GM10248 (cell line): Measurements from ENCODE around the gene BOD1.

Source experiments
- CTCF ChIA-PET: fragments of 300-600 bp; sonication (Branson Sonifier 250); formaldehyde crosslinking; extraction: SDS; loops from one replicate; lab custom pipeline; 2021; ENCODE audit warnings: antibody characterized with exemption; lab: Yijun Ruan, JAX
- POLR2A ChIA-PET: fragments of 350-650 bp; sonication (Branson Sonifier 250); formaldehyde crosslinking; extraction: SDS; loops from one replicate; lab custom pipeline; 2020; ENCODE audit warnings: antibody characterized with exemption; lab: Yijun Ruan, JAX
- DNase-seq: peaks from one replicate; pipeline ENCODE4 v3.0.0; 2012; ENCODE audit errors: extremely low spot score
- TF ChIP-seq, protein P1 (sequence below): IDR thresholded peaks from 2 replicates; pipeline ENCODE4 v1.5.1; 2012; ENCODE audit warnings: mild to moderate bottlenecking, low read depth; ENCODE audit errors: extremely low read depth, missing control alignments, control extremely low read depth

The BOD1 gene

DNA sequence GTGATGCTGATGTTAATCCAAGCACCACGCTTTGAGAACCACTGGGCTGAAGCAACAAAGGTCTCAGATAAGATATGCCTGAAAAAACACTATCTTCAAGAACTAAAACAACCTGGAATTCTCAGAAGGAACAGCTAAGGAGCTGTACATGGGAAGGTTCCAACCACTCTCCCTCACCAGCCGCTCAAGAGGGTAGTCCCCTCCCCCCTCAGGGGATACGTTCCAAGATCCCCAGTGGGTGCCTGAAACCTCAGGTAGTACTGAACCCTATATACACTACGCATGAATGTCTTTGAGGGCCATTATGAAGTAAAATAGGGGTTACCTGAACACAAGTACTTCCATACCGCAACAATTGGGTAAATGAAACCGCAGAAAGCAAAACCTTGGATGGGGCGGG, 1.9 kb downstream of the BOD1 start:
- POLR2A ChIA-PET = no interaction called here
- DNase-seq = no peak
- CTCF ChIA-PET = interaction anchor here (1.2 to 13.5 kb wide), 14 partner anchors 9 to 697 kb away, joined by 3 to 247 read pairs (median 7); no protein-coding TSS in a partner anchor
- TF ChIP-seq, protein P1, sequence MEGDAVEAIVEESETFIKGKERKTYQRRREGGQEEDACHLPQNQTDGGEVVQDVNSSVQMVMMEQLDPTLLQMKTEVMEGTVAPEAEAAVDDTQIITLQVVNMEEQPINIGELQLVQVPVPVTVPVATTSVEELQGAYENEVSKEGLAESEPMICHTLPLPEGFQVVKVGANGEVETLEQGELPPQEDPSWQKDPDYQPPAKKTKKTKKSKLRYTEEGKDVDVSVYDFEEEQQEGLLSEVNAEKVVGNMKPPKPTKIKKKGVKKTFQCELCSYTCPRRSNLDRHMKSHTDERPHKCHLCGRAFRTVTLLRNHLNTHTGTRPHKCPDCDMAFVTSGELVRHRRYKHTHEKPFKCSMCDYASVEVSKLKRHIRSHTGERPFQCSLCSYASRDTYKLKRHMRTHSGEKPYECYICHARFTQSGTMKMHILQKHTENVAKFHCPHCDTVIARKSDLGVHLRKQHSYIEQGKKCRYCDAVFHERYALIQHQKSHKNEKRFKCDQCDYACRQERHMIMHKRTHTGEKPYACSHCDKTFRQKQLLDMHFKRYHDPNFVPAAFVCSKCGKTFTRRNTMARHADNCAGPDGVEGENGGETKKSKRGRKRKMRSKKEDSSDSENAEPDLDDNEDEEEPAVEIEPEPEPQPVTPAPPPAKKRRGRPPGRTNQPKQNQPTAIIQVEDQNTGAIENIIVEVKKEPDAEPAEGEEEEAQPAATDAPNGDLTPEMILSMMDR = no peak

DNA sequence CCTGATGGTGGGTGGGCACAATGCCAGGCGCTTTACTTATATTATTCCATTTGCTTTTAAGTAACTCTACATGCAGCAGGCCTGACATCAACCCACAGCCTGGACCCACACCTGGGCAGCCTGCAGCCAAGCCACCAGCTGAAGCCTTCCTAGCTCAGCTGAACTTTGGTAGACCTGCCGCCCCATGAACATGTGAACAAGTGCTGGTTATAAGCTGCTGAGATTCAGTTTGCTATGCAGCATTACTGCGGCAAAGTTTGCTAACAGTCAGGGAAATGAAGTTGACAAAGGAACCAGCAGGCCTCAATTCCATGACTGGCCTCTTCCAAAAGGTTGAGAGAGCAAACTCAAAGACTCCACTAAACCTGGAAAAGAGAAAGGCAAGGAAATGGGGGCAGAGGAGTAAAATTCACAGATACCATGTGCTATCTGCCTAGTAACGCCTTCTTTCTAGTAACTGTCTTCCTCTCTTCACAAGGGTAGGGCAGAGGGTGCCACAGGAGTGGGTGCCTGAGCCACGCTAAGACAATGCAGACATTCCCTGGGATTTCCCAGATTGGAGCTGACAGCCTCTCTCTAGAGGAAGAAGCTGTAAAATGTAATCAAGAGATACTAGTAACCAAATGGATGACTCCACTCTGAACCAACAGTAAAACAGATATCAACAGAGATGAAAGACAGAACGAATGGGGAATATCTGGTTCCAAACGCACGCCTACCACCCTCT, 2.9 kb downstream of the BOD1 start:
- ChIA-PET CTCF (interaction anchor here (1.0 to 2.9 kb wide), 4 partner anchors 9 to 703 kb away, joined by 3 to 14 read pairs (median 6); no protein-coding TSS in a partner anchor), POLR2A (no interaction called here)
- no peak for DNase-seq
- TF ChIP-seq, protein P1 = no peak

DNA sequence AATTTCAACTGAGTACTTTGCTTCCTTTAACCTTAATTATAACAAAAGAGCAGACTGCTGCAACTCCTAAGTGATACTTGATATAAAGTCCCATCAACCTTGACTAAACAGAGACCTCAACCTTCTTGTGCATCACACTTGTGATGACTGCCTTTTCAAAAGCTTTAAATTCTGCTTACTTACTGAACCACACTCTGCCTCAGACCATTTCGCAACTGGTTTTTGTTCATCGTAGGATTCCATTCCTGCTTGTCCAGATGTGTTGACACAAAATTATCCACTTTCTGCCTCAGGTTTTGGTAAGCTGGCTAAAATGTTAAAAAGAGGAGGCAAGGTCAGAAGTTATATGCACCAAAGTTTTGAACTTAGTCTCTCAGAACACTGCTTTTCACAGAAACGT, 3.5 kb downstream of the BOD1 start:
- ChIA-PET CTCF (interaction anchor here (1.4 to 2.9 kb wide), 5 partner anchors 16 to 704 kb away, joined by 3 to 14 read pairs (median 5); no protein-coding TSS in a partner anchor), POLR2A (no interaction called here)
- TF ChIP-seq, protein P1 = no peak
- DNase-seq = no peak

DNA sequence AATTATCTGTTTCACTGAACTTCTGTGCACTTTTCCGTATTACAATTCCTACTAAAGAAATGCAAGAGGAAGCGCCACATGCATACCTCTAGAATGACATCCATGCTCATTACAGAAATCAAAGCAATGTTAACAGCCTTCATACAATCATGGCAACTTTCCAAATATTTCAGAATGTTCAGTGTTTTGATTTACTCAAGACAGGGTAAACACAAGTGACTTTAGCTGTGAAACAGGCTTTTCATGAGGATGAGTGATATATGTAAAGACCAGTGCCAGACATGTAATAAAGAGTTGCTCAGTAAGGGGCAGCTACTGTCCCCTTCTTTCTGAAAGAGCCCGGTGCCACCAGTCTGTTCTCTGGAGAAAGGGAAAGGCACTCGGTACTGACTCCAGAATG, 4.7 kb downstream of the BOD1 start:
- POLR2A ChIA-PET = no interaction called here
- DNase-seq = no peak
- TF ChIP-seq, protein P1 = no peak
- CTCF ChIA-PET = interaction anchor here (1.1 to 2.9 kb wide), 5 partner anchors 17 to 362 kb away, joined by 3 to 14 read pairs (median 5); no protein-coding TSS in a partner anchor

DNA sequence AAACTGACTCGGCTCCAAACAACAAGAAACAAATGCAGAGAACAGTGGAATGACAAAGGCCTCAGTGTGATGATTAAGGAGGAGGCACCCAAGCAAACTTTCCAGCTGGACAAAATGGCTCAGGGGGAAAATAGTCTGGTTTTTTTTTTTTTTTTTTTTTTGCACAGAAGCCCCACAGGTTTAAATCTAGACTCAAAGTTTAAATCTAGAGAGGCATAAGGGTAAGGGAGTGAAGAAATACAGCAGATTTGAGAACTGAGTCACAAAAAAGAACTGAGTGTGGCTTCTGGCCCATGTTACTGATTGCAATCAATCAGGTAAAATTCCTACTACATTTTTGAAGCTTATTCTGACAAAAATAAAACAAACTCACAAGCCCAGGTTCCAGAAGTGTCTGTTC, 12.3 kb downstream of the BOD1 start:
- POLR2A ChIA-PET = interaction anchor here (0.6 kb wide), 1 partner anchor 897 kb away, joined by 6 read pairs; no protein-coding TSS in a partner anchor
- CTCF ChIA-PET = no interaction called here
- TF ChIP-seq, protein P1 = no peak
- no peak for DNase-seq

DNA sequence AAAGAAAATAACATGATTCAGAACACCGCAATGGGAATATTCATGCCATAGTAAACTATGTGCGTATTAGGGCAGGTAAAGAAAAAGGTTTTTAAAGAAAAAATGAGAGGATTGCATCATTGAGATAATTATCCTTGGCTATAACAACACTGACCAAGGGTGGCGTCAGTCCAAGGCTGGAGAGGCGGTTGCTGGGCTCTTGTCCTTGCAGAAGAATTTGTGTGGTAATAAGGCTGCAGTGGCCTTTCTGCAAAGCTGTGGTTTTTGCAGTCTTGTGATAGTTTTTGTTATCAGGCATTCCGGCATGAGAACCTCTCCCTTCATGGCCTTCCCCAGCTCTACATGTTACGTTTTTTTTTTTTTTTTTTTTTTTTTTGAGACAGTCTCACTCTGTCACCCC, 14.0 kb downstream of the BOD1 start:
- no peak for DNase-seq
- CTCF ChIA-PET = interaction anchor here (0.9 to 2.7 kb wide), 5 partner anchors 11 to 20 kb away, joined by 3 to 18 read pairs (median 5); partner anchors contain the start of gene BOD1
- TF ChIP-seq, protein P1 = no peak
- POLR2A ChIA-PET = no interaction called here
